Keratinocyte (primary cell): Measurements from ENCODE around the gene TIMM50. TPM values are rescaled to one million over a fixed set of nuclear protein-coding genes. Genes with fewer than 3 reads are reported as not detected.

Experiments
- DNase-seq: peaks from one replicate; pipeline ENCODE4 v3.0.0-alpha.2; 2011; ENCODE audit warnings: low read depth, missing footprints, low spot score
- FAIRE-seq: peaks from 2 replicates; lab custom pipeline; 2011; peaks lifted over from hg19 to GRCh38; lab: Jason Lieb, UNC
- H2AFZ ChIP-seq: 2 replicates; pipeline ENCODE4 v1.6.0; 2012; ENCODE audit warnings: low read length, control low read depth, inconsistent platforms; ENCODE audit not compliant: control insufficient read depth
- H3K27ac ChIP-seq: 2 replicates; pipeline ENCODE4 v1.5.1; 2011; ENCODE audit warnings: low read length; ENCODE audit not compliant: control insufficient read depth, insufficient read depth
- H3K27me3 ChIP-seq: 3 replicates; pipeline ENCODE4 v1.6.0; 2011; ENCODE audit warnings: low read length; ENCODE audit not compliant: control insufficient read depth, insufficient read depth; ENCODE audit errors: extremely low read depth
- H3K36me3 ChIP-seq, 2 experiments: 2 replicates in 1 of 2; 3 replicates in 1 of 2; pipeline ENCODE4 v1.5.1; 2011; ENCODE audit warnings: low read length in 2 of 2, mild to moderate bottlenecking in 1 of 2; ENCODE audit not compliant: control insufficient read depth in 2 of 2, insufficient read depth in 2 of 2; ENCODE audit errors: extremely low read depth in 1 of 2
- H3K4me1 ChIP-seq: 3 replicates; pipeline ENCODE4 v1.5.1; 2011; ENCODE audit warnings: low read length; ENCODE audit not compliant: control insufficient read depth, insufficient read depth; ENCODE audit errors: extremely low read depth
- H3K4me2 ChIP-seq: 3 replicates; pipeline ENCODE4 v1.6.0; 2011; ENCODE audit warnings: low read depth, low read length; ENCODE audit not compliant: control insufficient read depth, insufficient read depth; ENCODE audit errors: extremely low read depth
- H3K4me3 ChIP-seq, 3 experiments: fragments of 200-600 bp in 1 of 3; sonication (generic) in 1 of 3; 2 replicates in 2 of 3; 3 replicates in 1 of 3; pipeline ENCODE4 v1.5.1; 2011 to 2016; ENCODE audit warnings: low read length in 3 of 3, mild to moderate bottlenecking in 3 of 3, control low read depth in 2 of 3, inconsistent platforms in 1 of 3, low read depth in 1 of 3, mixed read lengths in 1 of 3, mixed run types in 1 of 3, moderate library complexity in 1 of 3; ENCODE audit not compliant: control insufficient read depth in 2 of 3, insufficient read depth in 2 of 3; ENCODE audit errors: extremely low read depth in 1 of 3
- H3K79me2 ChIP-seq: 2 replicates; pipeline ENCODE4 v1.6.0; 2012; ENCODE audit warnings: low read length; ENCODE audit not compliant: control insufficient read depth, insufficient read depth
- H3K9ac ChIP-seq: 3 replicates; pipeline ENCODE4 v1.6.0; 2011; ENCODE audit warnings: low read length; ENCODE audit not compliant: control insufficient read depth, insufficient read depth; ENCODE audit errors: extremely low read depth
- H3K9me1 ChIP-seq: 3 replicates; pipeline ENCODE4 v1.6.0; 2011; ENCODE audit warnings: low read length; ENCODE audit not compliant: control insufficient read depth, insufficient read depth; ENCODE audit errors: extremely low read depth
- H3K9me3 ChIP-seq: 2 replicates; pipeline ENCODE4 v1.5.1; 2012; ENCODE audit warnings: low read depth, low read length; ENCODE audit not compliant: control insufficient read depth
- H4K20me1 ChIP-seq: 3 replicates; pipeline ENCODE4 v1.6.0; 2011; ENCODE audit warnings: low read length; ENCODE audit not compliant: control insufficient read depth, insufficient read depth; ENCODE audit errors: extremely low read depth
- EZH2 ChIP-seq: IDR thresholded peaks from one replicate; pipeline ENCODE4 v1.6.1; 2012; ENCODE audit warnings: inconsistent platforms, mild to moderate bottlenecking, low read length, moderate library complexity
- dilution Hi-C: fragments of 300-500 bp; cut with MboI; formaldehyde crosslinking; loops from one replicate; pipeline ENCODE4 v1.7.0; 2020; ENCODE audit warnings: low sequenced_read_pairs; ENCODE audit not compliant: extremely low pct_ligation_motif_present
- polyA plus RNA-seq, 5 experiments: library from polyadenylated mRNA; depleted of rRNA in 3 of 5; stranded (reverse) in 3 of 5; stranded (forward) in 1 of 5; unstranded in 1 of 5; fragments of >200 nt; gene quantifications; 1 replicate in 1 of 5; 2 replicates in 3 of 5; 3 replicates in 1 of 5; pipeline versions ENCODE4 v1.2.1 to v1.2.3, GENCODE V29; 2011 to 2012; ENCODE audit warnings: missing spikeins in 2 of 5, low read depth in 1 of 5, low replicate concordance in 1 of 5
- TF ChIP-seq, protein P1 (sequence below), 3 experiments: IDR thresholded peaks in 1 of 3; conservative IDR thresholded peaks in 1 of 3; optimal IDR thresholded peaks in 1 of 3; 2 replicates in 2 of 3; 3 replicates in 1 of 3; pipeline versions ENCODE3 to v1.5.1; 2011; ENCODE audit warnings: low read length in 3 of 3, mild to moderate bottlenecking in 3 of 3, moderate library complexity in 2 of 3, control low read depth in 1 of 3, inconsistent platforms in 1 of 3; ENCODE audit not compliant: insufficient read depth in 2 of 3; ENCODE audit errors: extremely low read depth in 1 of 3

The TIMM50 gene
- polyA plus RNA-seq, 1 donor (not counting 4 experiments of a cell fraction or from before 2014, with no cell fraction given), result 85.5 TPM

DNA sequence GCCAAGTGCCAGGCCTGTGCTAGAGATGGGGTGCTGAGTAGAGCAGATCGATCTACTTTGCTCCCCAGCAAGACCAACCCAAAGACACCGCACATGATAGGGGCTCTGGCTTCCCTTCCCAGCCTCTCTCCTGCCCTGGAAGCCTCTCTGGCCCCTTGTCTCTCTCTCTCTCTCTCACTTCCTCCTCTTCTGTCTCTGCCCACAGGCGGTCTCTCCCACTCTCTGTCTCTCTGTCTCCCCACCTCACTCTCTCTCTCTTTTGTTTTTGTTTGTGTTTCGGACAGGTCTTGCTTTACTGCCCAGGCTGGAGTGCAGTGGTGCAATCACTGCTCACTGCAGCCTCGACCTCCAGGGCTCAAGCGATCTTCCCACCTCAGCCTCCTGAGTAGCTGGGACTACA lies 35.6 kb downstream of the TIMM50 start:
- no peak overlapping the region for H2AFZ ChIP-seq
- no peak overlapping the region for H3K27ac ChIP-seq
- H3K79me2 ChIP-seq, result no peaks in the 10 kb centered on the region
- H3K27me3 ChIP-seq, result peaks cover 58% of the 10 kb centered on the region
- no peak for DNase-seq
- no peak overlapping the region for H3K4me2 ChIP-seq
- no peaks in the 10 kb centered on the region for H4K20me1 ChIP-seq
- H3K9ac ChIP-seq, result no peak overlapping the region
- peaks cover 13% of the 10 kb centered on the region for H3K4me1 ChIP-seq
- TF ChIP-seq, protein P1, sequence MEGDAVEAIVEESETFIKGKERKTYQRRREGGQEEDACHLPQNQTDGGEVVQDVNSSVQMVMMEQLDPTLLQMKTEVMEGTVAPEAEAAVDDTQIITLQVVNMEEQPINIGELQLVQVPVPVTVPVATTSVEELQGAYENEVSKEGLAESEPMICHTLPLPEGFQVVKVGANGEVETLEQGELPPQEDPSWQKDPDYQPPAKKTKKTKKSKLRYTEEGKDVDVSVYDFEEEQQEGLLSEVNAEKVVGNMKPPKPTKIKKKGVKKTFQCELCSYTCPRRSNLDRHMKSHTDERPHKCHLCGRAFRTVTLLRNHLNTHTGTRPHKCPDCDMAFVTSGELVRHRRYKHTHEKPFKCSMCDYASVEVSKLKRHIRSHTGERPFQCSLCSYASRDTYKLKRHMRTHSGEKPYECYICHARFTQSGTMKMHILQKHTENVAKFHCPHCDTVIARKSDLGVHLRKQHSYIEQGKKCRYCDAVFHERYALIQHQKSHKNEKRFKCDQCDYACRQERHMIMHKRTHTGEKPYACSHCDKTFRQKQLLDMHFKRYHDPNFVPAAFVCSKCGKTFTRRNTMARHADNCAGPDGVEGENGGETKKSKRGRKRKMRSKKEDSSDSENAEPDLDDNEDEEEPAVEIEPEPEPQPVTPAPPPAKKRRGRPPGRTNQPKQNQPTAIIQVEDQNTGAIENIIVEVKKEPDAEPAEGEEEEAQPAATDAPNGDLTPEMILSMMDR (optimal IDR thresholded peaks at IDR 0.05 in 1 of 3, IDR thresholded peaks at IDR 0.05 in 1 of 3, conservative IDR thresholded peaks at IDR 0.05 in 1 of 3; ENCODE audit: extremely low read depth in 1 of 3, insufficient read depth in 2 of 3, low read length in 3 of 3), result no peak
- TF ChIP-seq EZH2, result peak; percentile 3
- H3K4me3 ChIP-seq, result no peak overlapping the region
- no peaks in the 10 kb centered on the region for H3K36me3 ChIP-seq
- FAIRE-seq, result no peak
- dilution Hi-C loops, result no loop called here
- no peaks in the 10 kb centered on the region for H3K9me1 ChIP-seq
- no peaks in the 10 kb centered on the region for H3K9me3 ChIP-seq

DNA sequence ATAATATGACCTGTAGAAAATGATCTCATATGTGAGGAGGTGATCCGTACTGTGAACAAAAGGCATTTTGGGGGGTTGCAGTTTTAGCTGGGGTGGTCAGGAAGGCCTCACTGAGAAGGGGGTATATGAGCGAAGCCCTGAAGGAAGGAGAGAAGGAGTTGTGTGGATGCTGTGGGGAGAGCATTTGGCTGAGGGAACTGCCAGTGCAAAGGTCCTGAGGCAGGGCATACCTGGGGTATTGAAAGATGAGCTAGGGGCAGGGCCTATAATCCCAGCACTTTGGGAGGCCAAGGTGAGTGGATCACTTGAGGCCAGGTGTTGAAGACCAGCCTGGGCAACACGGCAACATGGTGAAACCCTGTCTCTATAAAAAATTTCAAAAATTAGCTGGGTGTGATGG lies 36.8 kb downstream of the TIMM50 start:
- DNase-seq (no peak), FAIRE-seq (no peak)
- H3K4me2 ChIP-seq, result no peak overlapping the region
- peaks cover 13% of the 10 kb centered on the region for H3K4me1 ChIP-seq
- no peaks in the 10 kb centered on the region for H3K9me1 ChIP-seq
- H3K4me3 ChIP-seq, result no peak overlapping the region
- no peak for TF ChIP-seq EZH2
- TF ChIP-seq, protein P1 (optimal IDR thresholded peaks at IDR 0.05 in 1 of 3, IDR thresholded peaks at IDR 0.05 in 1 of 3, conservative IDR thresholded peaks at IDR 0.05 in 1 of 3; ENCODE audit: extremely low read depth in 1 of 3, insufficient read depth in 2 of 3, low read length in 3 of 3), result no peak
- no peak overlapping the region for H2AFZ ChIP-seq
- H3K9me3 ChIP-seq, result no peaks in the 10 kb centered on the region
- H3K36me3 ChIP-seq, result no peaks in the 10 kb centered on the region
- H3K27me3 ChIP-seq, result peaks cover 57% of the 10 kb centered on the region
- H4K20me1 ChIP-seq, result no peaks in the 10 kb centered on the region
- H3K27ac ChIP-seq, result no peak overlapping the region
- no peak overlapping the region for H3K9ac ChIP-seq
- H3K79me2 ChIP-seq, result no peaks in the 10 kb centered on the region
- dilution Hi-C loops, result no loop called here
